ENCODE measurements around the gene ZNF277.

GRCh38 chr7:112159351-112159750 lies 47.1 kb upstream of the ZNF277 start:
- TF ChIP-seq CTCF (IDR thresholded peaks at IDR 0.05; ENCODE audit: insufficient read depth, low read length, poor library complexity, severe bottlenecking) (no peak), EZH2phosphoT487 (conservative IDR thresholded peaks at IDR 0.05; ENCODE audit: low read length) (no peak)
